KMS-11 (cell line): ENCODE measurements around the gene DNAH11.

Source experiments
- H2AFZ ChIP-seq: fragments of 200-600 bp; sonication (generic); 2 replicates; pipeline ENCODE4 v1.6.1; 2016; ENCODE audit warnings: antibody characterized with exemption, mixed run types, low read depth
- H3K27ac ChIP-seq: fragments of 200-600 bp; sonication (generic); 2 replicates; pipeline ENCODE4 v1.6.1; 2016; ENCODE audit warnings: mild to moderate bottlenecking, mixed run types
- H3K27me3 ChIP-seq: fragments of 200-600 bp; sonication (generic); 2 replicates; pipeline ENCODE4 v1.6.1; 2017; ENCODE audit warnings: mild to moderate bottlenecking, low read depth, mixed run types, moderate library complexity; ENCODE audit not compliant: insufficient read depth
- H3K36me3 ChIP-seq: fragments of 200-600 bp; sonication (generic); 2 replicates; pipeline ENCODE4 v1.6.1; 2017; ENCODE audit warnings: mild to moderate bottlenecking, mixed run types; ENCODE audit not compliant: insufficient read depth
- H3K4me1 ChIP-seq: fragments of 200-600 bp; sonication (generic); 2 replicates; pipeline ENCODE4 v1.6.1; 2016; ENCODE audit warnings: mild to moderate bottlenecking, low read depth, mixed run types; ENCODE audit not compliant: poor library complexity, severe bottlenecking
- H3K4me2 ChIP-seq: fragments of 200-600 bp; sonication (generic); 2 replicates; pipeline ENCODE4 v1.7.0; 2016; ENCODE audit warnings: mild to moderate bottlenecking, mixed run types
- H3K4me3 ChIP-seq: fragments of 200-600 bp; sonication (generic); IDR thresholded peaks from 2 replicates; pipeline ENCODE4 v1.6.1; 2017; ENCODE audit warnings: low read depth, low read length, mixed read lengths; ENCODE audit not compliant: insufficient read depth
- H3K79me2 ChIP-seq: fragments of 200-600 bp; sonication (generic); 2 replicates; pipeline ENCODE4 v1.6.1; 2016; ENCODE audit warnings: low read depth, mixed run types; ENCODE audit not compliant: insufficient read depth
- H3K9ac ChIP-seq: fragments of 200-600 bp; sonication (generic); 2 replicates; pipeline ENCODE4 v1.6.1; 2016; ENCODE audit warnings: mild to moderate bottlenecking, mixed run types
- H4K20me1 ChIP-seq: fragments of 200-600 bp; sonication (generic); 2 replicates; pipeline ENCODE4 v1.6.1; 2016; ENCODE audit warnings: mild to moderate bottlenecking, mixed run types; ENCODE audit not compliant: insufficient read depth
- TF ChIP-seq, protein P1 (sequence below): fragments of 200-600 bp; sonication (generic); conservative IDR thresholded peaks from 2 replicates; pipeline ENCODE4 v1.6.1; 2017; ENCODE audit warnings: low read depth, mild to moderate bottlenecking, antibody characterized with exemption, low read length, moderate library complexity, mixed read lengths

The DNAH11 gene

DNA sequence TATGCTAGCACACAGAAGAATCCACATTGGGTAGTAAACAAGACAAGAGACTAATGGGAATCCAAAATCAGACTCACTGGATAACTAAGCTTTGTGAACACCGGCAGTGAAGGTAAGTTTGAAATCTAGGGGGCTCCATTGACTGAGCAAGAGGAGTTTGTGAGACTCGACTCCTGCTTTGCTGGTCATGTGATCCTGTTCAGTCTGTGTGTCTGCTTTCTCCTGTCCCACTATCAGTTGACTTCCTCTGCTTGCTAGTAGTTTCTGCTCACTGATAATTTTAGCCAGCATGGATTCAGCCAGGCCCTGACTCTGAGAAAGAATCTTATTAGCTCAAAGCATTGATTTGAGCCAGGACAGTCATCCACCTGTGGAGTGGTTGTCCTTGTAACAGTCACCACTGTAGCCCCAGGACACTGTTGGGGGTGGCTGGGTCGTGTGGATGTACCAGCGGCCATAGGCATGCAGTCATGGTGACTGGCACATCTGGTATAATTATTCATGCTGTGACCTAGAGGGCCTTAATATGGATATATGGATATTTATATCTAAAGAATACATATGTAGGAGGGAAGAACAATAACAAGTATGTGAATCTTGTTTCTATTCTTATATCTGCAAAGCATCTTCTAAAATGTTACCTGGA, 44.4 kb downstream of the DNAH11 start:
- TF ChIP-seq, protein P1, sequence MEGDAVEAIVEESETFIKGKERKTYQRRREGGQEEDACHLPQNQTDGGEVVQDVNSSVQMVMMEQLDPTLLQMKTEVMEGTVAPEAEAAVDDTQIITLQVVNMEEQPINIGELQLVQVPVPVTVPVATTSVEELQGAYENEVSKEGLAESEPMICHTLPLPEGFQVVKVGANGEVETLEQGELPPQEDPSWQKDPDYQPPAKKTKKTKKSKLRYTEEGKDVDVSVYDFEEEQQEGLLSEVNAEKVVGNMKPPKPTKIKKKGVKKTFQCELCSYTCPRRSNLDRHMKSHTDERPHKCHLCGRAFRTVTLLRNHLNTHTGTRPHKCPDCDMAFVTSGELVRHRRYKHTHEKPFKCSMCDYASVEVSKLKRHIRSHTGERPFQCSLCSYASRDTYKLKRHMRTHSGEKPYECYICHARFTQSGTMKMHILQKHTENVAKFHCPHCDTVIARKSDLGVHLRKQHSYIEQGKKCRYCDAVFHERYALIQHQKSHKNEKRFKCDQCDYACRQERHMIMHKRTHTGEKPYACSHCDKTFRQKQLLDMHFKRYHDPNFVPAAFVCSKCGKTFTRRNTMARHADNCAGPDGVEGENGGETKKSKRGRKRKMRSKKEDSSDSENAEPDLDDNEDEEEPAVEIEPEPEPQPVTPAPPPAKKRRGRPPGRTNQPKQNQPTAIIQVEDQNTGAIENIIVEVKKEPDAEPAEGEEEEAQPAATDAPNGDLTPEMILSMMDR: no peak
- Histone ChIP-seq H3K27me3 (no peaks in the 10 kb centered on the region), H3K27ac (no peak overlapping the region), H4K20me1 (no peaks in the 10 kb centered on the region), H3K4me3 (no peak overlapping the region), H2AFZ (no peak overlapping the region), H3K9ac (no peak overlapping the region), H3K36me3 (no peaks in the 10 kb centered on the region), H3K4me2 (no peak overlapping the region), H3K79me2 (no peaks in the 10 kb centered on the region), H3K4me1 (no peaks in the 10 kb centered on the region)

DNA sequence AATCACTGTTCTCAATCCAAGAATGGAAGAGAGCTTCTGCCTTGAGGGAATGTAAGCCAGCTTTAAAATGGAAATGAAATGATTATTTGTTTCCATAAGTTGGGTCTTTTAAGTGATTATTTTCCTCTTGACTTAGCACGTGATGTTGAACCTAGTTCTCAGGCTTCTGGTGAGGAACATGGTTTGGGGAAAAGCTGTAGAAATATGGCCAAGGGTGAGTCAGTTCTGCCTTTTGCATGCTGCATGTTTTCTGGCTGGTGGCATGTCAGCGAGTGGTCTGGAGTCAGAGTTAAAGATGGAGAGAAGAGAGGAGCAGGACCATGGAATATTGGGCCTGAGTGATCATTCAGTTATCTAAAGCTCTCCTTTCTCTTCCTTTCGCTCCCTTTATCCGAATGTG, 54.0 kb downstream of the DNAH11 start:
- Histone ChIP-seq H3K79me2 (no peaks in the 10 kb centered on the region), H3K4me2 (no peak overlapping the region), H4K20me1 (no peaks in the 10 kb centered on the region), H3K4me3 (no peak overlapping the region), H3K27ac (no peak overlapping the region), H2AFZ (no peak overlapping the region), H3K4me1 (no peaks in the 10 kb centered on the region), H3K27me3 (no peaks in the 10 kb centered on the region), H3K36me3 (no peaks in the 10 kb centered on the region), H3K9ac (no peak overlapping the region)
- TF ChIP-seq, protein P1: no peak

DNA sequence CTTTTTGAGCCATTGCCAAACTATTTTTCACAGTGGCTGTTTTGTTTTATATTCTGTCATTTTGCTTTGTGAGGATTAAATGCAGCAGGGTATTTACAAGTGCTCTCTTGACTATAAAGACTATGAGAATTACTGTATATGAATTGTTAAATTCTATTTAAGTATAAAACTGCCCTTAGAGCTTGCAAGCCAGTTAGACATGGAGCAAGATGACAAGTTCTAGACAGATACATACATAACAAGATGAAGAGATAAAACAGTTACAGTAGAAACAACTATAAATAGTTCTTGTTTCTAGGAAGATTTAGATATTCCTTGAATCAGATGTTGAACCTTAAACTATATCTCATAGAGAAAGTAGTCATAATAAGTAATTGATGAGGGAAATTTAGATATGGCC, 60.6 kb downstream of the DNAH11 start:
- Histone ChIP-seq H3K36me3 (no peaks in the 10 kb centered on the region), H3K27ac (no peak overlapping the region), H3K9ac (no peak overlapping the region), H2AFZ (no peak overlapping the region), H3K79me2 (no peaks in the 10 kb centered on the region), H3K4me2 (no peak overlapping the region), H4K20me1 (no peaks in the 10 kb centered on the region), H3K4me1 (no peaks in the 10 kb centered on the region), H3K27me3 (no peaks in the 10 kb centered on the region), H3K4me3 (no peak overlapping the region)
- TF ChIP-seq, protein P1: no peak

DNA sequence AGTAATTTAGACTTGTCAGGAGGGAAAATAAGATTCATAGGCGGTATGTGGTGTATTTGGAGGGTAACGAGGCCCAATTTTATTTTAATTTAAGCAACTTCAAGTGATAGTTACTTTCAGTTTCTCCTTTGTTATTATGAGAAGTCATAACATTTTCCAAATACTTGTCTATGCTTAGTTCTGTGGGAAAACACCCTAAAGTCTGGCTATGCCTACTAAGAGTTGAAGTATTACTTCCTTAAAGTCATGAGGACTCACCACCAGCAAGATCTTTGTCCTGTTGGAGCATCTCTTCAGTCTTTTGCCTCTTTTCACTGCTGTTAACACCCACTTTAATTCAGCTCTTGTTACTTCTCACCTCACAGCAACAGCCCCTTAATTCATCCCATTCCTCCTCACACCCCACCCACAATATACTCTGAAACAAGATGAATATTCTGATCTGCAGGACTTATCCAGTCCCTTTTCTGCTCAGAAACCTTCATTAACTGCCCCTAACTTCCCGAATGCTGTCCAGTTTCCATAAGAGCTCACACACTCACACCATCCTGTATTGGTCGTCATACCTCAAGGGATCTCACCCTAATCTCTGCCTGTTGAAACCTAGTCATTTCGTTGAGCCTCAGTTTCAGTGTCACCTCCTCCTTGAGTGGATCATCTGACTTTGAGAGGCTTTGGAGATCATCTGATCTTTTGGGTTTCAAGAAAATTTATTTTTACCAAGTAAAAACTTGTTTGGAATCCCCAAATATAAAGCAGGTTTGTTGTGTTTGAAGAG, 61.3 kb downstream of the DNAH11 start:
- no peak overlapping the region for H3K4me2 ChIP-seq
- H3K79me2 ChIP-seq: no peaks in the 10 kb centered on the region
- H3K36me3 ChIP-seq: no peaks in the 10 kb centered on the region
- no peaks in the 10 kb centered on the region for H3K27me3 ChIP-seq
- H2AFZ ChIP-seq: no peak overlapping the region
- H3K9ac ChIP-seq: no peak overlapping the region
- H4K20me1 ChIP-seq: no peaks in the 10 kb centered on the region
- H3K4me1 ChIP-seq: no peaks in the 10 kb centered on the region
- H3K27ac ChIP-seq: no peak overlapping the region
- no peak overlapping the region for H3K4me3 ChIP-seq
- TF ChIP-seq, protein P1: no peak
